Mucosa of stomach (tissue), 1 donor: ENCODE results near the gene ESPN.

Source experiments
- H3K27me3 ChIP-seq: one replicate; pipeline ENCODE4 v1.7.0; 2013; ENCODE audit warnings: mild to moderate bottlenecking, low read length; ENCODE audit not compliant: control insufficient read depth, insufficient read depth
- H3K36me3 ChIP-seq: one replicate; pipeline ENCODE4 v1.7.0; 2013; ENCODE audit warnings: low read length; ENCODE audit not compliant: control insufficient read depth, insufficient read depth
- H3K4me1 ChIP-seq: one replicate; pipeline ENCODE4 v1.7.0; 2013; ENCODE audit warnings: mild to moderate bottlenecking, low read length; ENCODE audit not compliant: control insufficient read depth, insufficient read depth
- H3K4me3 ChIP-seq: one replicate; pipeline ENCODE4 v1.7.0; 2013; ENCODE audit warnings: low read length
- H3K9ac ChIP-seq: one replicate; pipeline ENCODE4 v1.7.0; 2013; ENCODE audit warnings: mild to moderate bottlenecking, low read length, moderate library complexity
- H3K9me3 ChIP-seq: one replicate; pipeline ENCODE4 v1.7.0; 2013; ENCODE audit warnings: mild to moderate bottlenecking, low read length, moderate library complexity; ENCODE audit not compliant: control insufficient read depth
- donor health status: Pancreatic carcinoma.

ESPN gene

DNA sequence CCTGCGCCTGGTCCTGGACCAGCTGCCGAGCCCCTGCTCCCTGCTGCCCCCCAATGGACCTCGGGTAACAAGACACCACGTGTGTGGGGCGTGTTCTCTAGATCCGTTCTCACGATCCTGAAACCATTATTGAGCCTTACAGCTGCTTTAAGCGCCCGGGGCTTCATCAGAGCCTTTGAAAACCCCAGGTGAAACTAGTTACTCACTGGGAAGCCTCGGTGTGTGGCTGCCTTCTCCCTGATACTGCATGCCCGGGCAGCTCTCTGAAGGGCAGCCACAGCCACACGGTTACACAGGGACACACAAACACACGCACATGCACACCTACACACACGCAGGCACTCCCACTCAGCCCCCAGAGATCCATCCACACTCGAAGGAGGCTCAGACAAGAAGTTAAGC lies 10.1 kb upstream of the ESPN start:
- peaks cover 26% of the 10 kb centered on the region for H3K4me1 ChIP-seq
- no peaks in the 10 kb centered on the region for H3K36me3 ChIP-seq
- no peaks in the 10 kb centered on the region for H3K9me3 ChIP-seq
- no peak overlapping the region for H3K9ac ChIP-seq
- peaks cover 62% of the 10 kb centered on the region for H3K27me3 ChIP-seq
- H3K4me3 ChIP-seq = no peak overlapping the region

DNA sequence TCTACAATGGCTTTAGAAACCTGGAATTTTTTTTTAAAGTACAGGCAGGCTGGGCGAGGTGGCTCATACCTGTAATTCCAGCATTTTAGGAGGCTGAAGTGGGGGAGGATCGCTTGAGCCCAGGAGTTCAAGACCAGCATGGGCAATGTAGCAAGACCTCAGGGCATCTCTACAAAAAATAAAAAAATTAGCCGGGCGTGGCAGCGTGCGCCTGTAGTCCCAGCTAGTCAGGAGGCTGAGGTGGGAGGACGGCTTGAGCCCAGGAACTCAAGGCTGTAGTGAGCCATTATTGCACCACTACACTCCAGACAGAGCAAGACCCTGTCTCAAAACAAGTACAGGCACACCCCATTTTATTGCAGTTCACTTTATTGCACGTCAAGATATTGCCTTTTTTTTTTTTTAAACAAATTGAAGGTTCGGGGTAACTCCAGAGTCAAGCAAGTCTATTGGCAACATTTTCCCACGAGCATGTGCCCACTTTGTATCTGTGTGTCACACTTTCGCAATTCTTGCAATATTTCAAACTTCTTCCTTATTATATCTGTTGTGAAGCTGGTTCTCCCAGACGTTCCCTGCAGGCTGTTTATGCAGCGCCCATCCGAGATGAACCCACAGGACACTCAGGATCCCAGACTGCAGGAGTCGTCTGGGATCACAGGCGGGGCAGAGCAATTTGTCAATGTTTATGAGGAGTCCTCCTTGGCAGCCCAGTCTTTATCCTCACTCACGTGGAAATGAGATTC lies 9.5 kb upstream of the ESPN start:
- Histone ChIP-seq H3K4me3 (no peak overlapping the region), H3K27me3 (peaks cover 67% of the 10 kb centered on the region), H3K36me3 (no peaks in the 10 kb centered on the region), H3K9me3 (no peaks in the 10 kb centered on the region), H3K4me1 (peaks cover 30% of the 10 kb centered on the region), H3K9ac (no peak overlapping the region)

DNA sequence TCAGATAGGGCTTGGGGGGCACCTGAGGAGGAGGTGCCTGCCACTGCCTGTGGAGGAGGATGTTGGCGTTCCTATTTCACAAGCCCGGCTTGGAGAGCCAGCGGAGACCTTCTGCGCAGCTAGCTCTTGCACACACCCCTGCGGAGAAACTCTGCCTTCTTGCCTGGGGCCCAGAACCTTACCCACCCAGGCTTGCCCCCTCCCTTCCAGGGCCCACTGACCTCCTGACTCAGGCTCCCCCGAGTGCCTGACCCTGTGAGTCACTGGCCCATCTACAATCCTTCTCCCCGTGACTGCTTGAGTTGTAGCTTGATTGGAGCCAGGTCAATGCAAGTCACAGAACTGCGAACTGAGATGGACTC lies 8.3 kb upstream of the ESPN start:
- Histone ChIP-seq H3K4me3 (no peak overlapping the region), H3K4me1 (peaks cover 40% of the 10 kb centered on the region), H3K27me3 (peaks cover 79% of the 10 kb centered on the region)

DNA sequence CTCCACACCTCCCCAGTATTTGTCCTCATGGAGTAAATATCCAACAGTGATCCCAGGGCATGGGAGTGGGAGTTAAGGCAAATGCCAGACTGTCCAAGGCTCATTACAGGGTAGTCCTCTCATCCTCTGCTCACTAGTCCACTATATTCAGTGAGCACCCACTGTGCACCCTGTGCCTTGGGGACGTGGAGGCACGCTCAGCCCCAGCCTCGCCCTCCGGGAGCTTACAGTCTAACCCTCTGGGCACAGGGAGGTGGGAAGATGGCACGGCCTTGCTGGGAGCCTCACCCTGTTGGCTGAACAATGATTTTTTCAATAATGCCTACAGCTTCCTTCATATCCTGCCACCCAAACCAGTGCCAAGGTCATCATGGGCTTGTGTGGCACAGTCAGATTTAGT lies 7.7 kb upstream of the ESPN start:
- Histone ChIP-seq H3K4me3 (no peak overlapping the region), H3K9ac (no peak overlapping the region), H3K36me3 (no peaks in the 10 kb centered on the region), H3K9me3 (no peaks in the 10 kb centered on the region), H3K4me1 (peaks cover 40% of the 10 kb centered on the region), H3K27me3 (peaks cover 86% of the 10 kb centered on the region)

More for the DNA sequence above, 8.3 kb upstream of the ESPN start:
- H3K9ac ChIP-seq = no peak overlapping the region
- no peaks in the 10 kb centered on the region for H3K36me3 ChIP-seq
- H3K9me3 ChIP-seq = no peaks in the 10 kb centered on the region

DNA sequence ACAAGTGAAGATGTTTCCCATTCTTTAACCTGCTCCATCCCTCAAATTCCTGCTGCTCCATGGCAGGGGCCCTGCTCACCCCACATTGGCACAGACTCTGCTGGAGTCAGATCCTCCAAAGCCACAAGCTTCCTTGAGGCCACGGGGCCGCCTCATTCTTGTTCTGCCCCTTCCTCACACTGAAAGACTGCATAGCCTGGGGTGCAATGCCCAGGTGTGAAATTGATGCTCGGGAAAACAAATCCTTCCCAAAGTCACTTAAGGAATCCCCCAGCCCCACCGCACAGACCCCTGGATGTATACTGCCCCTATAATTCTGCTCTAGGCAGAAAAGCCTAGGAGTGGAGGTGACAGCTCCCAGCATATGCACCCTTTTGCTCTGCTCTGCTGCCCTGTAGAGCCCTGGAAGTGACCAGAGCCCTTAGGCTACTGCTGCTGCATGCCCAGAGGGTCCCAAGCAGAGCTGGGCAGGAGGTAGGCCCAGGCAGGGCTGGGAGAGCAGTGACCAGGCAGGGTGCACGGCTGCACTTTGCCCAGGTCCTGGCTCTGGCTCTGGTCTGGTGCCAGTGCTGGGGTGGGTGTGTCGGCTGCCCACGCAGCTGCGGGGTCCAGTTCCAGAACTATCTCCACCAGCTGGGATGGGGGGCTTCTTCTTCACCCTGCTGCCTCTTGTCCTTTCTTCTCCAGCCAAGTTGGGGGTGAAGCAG lies 6.5 kb upstream of the ESPN start:
- Histone ChIP-seq H3K27me3 (peaks cover 94% of the 10 kb centered on the region), H3K36me3 (no peaks in the 10 kb centered on the region), H3K4me1 (peaks cover 40% of the 10 kb centered on the region), H3K9ac (no peak overlapping the region), H3K9me3 (no peaks in the 10 kb centered on the region), H3K4me3 (no peak overlapping the region)

DNA sequence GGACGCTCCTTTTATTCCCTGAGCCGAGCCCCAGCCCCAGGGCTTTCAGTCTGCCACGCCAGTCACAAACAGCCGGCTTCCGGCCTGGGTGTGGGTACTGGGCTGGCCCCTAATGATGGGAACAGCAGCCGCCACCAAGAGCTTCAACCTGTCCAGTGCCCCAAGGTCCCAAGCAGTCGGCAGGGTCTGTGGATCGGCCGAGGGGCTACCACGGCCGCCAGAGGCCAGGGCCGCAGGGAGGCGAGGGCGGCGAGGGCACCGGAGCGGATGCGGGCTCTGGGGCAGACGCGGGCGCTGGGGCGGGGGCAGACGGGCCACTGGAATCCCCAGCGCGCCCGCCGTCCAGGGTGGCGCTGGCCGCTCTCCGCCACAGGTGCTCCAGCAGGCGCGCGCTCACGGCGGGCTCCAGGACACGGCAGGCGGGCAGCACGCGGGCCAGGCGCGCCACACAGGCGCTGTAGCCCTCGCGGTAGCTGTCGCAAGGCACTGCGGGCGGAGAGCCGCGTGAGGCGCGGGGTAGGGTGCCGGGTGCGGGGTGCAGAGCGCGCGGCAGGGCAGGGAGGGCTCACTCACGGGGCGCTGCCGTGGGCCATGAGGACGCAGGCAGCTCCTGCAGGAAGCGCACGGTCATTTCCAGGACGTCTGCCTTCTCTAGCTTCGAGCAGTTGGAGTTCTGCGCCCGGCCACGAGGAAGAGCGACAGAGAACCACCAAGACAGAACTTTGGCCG lies 5.7 kb upstream of the ESPN start:
- no peak overlapping the region for H3K9ac ChIP-seq
- peaks cover 44% of the 10 kb centered on the region for H3K4me1 ChIP-seq
- peaks cover 95% of the 10 kb centered on the region for H3K27me3 ChIP-seq
- no peaks in the 10 kb centered on the region for H3K36me3 ChIP-seq
- no peaks in the 10 kb centered on the region for H3K9me3 ChIP-seq
- no peak overlapping the region for H3K4me3 ChIP-seq

DNA sequence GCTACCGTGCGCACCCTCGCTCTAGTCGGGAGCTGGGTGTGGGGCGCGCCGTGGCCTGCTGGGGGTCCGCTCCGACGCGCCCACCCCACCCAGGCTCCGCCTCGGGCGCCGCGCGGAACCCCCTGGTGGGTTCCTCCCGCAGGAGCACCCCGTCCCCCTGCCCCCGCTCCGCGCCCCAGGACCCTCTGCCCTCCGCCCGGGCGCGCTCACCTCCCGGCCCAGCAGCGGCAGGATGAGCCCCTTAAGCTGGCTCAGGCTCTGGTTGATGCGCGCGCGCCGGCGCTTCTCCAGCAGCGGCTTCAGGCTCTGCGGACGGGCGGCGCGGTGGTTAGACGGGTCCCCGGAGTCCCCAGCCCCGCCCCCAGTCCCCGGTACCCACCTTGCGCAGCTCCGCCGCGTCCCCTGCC lies 5.2 kb upstream of the ESPN start:
- H3K9me3 ChIP-seq = no peaks in the 10 kb centered on the region
- H3K9ac ChIP-seq = no peak overlapping the region
- H3K36me3 ChIP-seq = no peaks in the 10 kb centered on the region
- peaks cover 97% of the 10 kb centered on the region for H3K27me3 ChIP-seq
- H3K4me3 ChIP-seq = no peak overlapping the region
- peaks cover 45% of the 10 kb centered on the region for H3K4me1 ChIP-seq

DNA sequence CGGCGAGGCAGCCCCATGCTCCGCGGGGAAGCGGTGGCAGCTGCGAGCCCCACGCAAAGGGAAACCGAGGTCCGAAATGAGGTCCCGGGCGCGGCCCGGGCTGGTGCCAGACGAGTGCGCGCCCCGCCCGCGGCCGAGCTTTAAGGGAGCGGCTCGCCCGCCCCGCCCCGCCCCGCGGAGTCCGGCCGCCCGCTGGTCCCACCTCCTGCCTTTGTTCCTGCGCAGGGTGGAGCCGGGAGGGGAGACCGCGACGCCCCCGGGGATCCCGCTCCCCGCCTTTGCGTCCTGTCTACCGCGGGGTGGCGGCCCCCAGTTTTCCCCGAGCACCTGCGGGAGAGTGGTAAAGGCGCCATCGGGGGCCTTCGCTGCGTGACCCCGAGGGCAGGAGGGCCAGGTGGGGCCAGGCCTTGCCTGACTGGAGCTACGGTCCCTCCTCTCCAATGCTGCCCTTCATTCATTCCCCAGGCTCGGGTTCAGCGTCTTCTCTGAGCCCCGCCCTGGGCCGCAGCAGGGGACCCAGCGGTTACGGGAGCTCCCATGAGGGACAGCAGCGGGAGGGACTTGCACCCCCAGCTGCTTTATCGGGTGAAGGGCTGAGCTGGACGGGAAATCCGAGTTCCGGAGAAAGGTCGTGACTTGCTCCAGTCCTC lies 4.6 kb upstream of the ESPN start, which contains the start of gene HES2:
Gene HES2 (minus strand): TSS at position 116 of the 650 bp plus-strand sequence. CDS start 99 bp downstream, at position 17.
- Histone ChIP-seq H3K36me3 (no peaks in the 10 kb centered on the region), H3K9me3 (no peaks in the 10 kb centered on the region), H3K4me3 (no peak within 1 kb of the TSS), H3K27me3 (peaks cover 96% of the 10 kb centered on the region), H3K9ac (no peak within 1 kb of the TSS), H3K4me1 (peaks cover 40% of the 10 kb centered on the region)

DNA sequence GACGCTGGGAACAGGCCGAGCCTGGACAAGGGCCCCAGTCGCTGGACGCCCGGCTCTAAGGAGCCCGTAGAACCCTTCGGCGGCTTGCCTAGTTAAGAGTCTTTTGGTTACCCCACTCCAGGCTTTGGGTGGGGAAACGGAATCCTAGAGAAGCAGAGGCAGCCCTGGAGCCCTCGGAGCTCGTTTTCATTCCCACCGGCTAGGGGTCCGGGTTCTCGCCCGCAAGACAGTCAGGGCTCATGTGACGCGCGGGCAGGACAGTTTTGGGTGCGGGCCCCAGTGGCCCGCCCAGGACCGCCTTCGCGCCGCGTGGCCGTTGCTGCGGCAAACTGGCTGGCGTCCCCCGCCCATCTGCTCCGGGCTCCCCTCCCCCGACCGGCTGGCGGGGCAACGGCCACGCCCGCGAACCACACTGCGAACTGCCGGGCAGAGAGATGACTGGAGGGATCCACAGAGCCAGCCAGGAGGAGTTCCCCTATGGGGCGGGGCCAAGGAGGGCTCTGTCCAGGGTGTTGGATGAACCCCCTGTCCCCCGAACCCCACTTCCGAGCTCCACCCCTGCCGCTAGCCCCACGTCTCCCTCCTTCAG lies 4.0 kb upstream of the ESPN start:
- peaks cover 96% of the 10 kb centered on the region for H3K27me3 ChIP-seq

DNA sequence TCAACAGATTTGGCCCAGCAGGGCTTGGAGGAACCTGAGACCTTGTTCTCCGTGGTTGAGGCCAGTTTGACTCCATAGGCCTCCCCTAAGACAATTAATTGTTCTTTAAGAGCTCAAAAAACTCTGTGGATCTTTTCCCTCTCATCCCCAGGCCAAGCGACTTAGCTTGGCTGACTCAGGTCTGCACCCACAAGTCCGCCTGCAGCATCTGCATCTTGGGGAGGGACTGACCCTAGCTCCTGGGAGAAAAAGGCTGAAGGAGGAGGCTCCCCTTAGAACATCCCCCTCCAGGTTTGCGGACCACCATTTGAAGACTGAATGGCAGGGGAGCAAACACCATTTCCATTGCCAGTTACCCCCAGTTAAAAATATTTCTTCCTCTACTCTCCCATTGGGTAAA lies 3.3 kb upstream of the ESPN start:
- no peak overlapping the region for H3K9ac ChIP-seq
- H3K4me1 ChIP-seq = peaks cover 51% of the 10 kb centered on the region
- no peak overlapping the region for H3K4me3 ChIP-seq
- H3K9me3 ChIP-seq = no peaks in the 10 kb centered on the region
- H3K36me3 ChIP-seq = no peaks in the 10 kb centered on the region
- H3K27me3 ChIP-seq = peaks cover 96% of the 10 kb centered on the region

More for the DNA sequence above, 4.0 kb upstream of the ESPN start:
- Histone ChIP-seq H3K4me3 (no peak overlapping the region), H3K36me3 (no peaks in the 10 kb centered on the region), H3K9me3 (no peaks in the 10 kb centered on the region), H3K9ac (no peak overlapping the region), H3K4me1 (peaks cover 44% of the 10 kb centered on the region)

DNA sequence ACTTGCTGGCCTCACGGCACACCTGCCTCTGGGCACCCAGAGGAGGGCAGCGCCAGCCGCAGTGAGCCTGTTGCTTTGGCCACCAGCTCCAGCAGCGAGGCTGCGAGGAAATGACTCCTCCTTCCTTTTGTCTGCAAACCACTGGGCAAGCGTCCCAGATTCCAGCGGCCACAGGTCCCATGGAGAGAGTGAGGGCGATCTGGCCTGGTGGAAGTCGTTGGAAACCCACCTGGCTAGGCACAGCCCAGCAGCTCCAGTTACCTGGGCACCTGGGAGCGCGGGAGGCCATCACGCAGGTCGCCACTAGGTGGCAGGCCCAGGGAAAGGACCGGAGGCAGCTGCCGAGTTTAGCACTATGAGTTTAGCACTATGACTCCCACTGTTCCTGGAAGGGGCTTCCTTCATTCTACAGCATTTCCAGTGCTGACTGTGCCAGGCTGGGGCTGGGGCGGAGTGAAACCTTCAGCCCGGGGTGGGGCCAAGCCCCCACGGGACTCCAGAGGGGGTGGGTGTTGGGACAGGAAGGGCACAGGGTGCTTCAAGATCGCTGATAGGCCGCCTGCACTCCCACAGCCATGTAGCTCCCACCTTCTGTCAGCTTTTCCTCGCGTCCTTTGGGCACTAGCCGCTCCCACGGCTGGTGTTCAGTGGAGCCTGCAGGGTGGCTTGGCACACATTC lies 1.1 kb upstream of the ESPN start:
- Histone ChIP-seq H3K4me3 (no peak overlapping the region), H3K27me3 (peaks cover 89% of the 10 kb centered on the region), H3K36me3 (no peaks in the 10 kb centered on the region), H3K9ac (no peak overlapping the region), H3K9me3 (no peaks in the 10 kb centered on the region), H3K4me1 (peaks cover 66% of the 10 kb centered on the region)
